H1 (cell line): Measurements from ENCODE around the gene ALPI. TPM values are rescaled to one million over a fixed set of nuclear protein-coding genes. Genes with fewer than 3 reads are reported as not detected.
A peak's percentile ranks its signal among the peaks of the same experiment; 100 is the strongest.

Experiments used
- CTCF ChIA-PET: fragments of 300-600 bp; sonication (Branson Sonifier 250); formaldehyde crosslinking; loops from one replicate; lab custom pipeline; 2021; ENCODE audit not compliant: partially characterized antibody; lab: Charles Lee
- POLR2A ChIA-PET: fragments of 300-600 bp; sonication (Branson Sonifier 250); formaldehyde crosslinking; loops from one replicate; lab custom pipeline; 2021; ENCODE audit warnings: inconsistent platforms; ENCODE audit not compliant: partially characterized antibody; lab: Charles Lee
- DNase-seq, 2 experiments: peaks; one replicate each; pipeline versions ENCODE4 v3.0.0 to v3.0.0-alpha.2; 2010 to 2022; ENCODE audit warnings: low spot score in 2 of 2, low read depth in 1 of 2, mixed read lengths in 1 of 2
- FAIRE-seq: peaks from 2 replicates; lab custom pipeline; 2011; peaks lifted over from hg19 to GRCh38; lab: Jason Lieb, UNC
- H2AFZ ChIP-seq: 2 replicates; pipeline ENCODE4 v1.8.1; 2012; ENCODE audit warnings: low read length, inconsistent platforms
- H2AK5ac ChIP-seq: 2 replicates; pipeline ENCODE4 v1.6.1; 2013; ENCODE audit warnings: low read depth, low read length
- H2BK120ac ChIP-seq: replicated peaks from 2 replicates; pipeline ENCODE3; 2013; ENCODE audit warnings: low read depth, low read length, inconsistent platforms
- H2BK12ac ChIP-seq: 2 replicates; pipeline ENCODE4 v1.6.1; 2013; ENCODE audit warnings: low read depth, low read length
- H2BK15ac ChIP-seq: 2 replicates; pipeline ENCODE4 v1.6.1; 2013; ENCODE audit warnings: low read length
- H2BK20ac ChIP-seq: 2 replicates; pipeline ENCODE4 v1.6.1; 2013; ENCODE audit warnings: low read length
- H2BK5ac ChIP-seq: 2 replicates; pipeline ENCODE4 v1.6.1; 2013; ENCODE audit warnings: low read depth, low read length
- H3K14ac ChIP-seq: 2 replicates; pipeline ENCODE4 v1.6.1; 2013; ENCODE audit warnings: inconsistent platforms; ENCODE audit not compliant: insufficient read length
- H3K18ac ChIP-seq: 2 replicates; pipeline ENCODE4 v1.6.1; 2013; ENCODE audit warnings: low read length; ENCODE audit errors: extremely low read depth
- H3K23ac ChIP-seq: 2 replicates; pipeline ENCODE4 v1.6.1; 2013; ENCODE audit warnings: inconsistent platforms; ENCODE audit not compliant: insufficient read length
- H3K23me2 ChIP-seq: 2 replicates; pipeline ENCODE4 v1.6.1; 2013; ENCODE audit warnings: low read depth, low read length
- H3K27ac ChIP-seq: 2 replicates; pipeline ENCODE4 v1.6.1; 2011; ENCODE audit warnings: low read depth, low read length, inconsistent platforms
- H3K27me3 ChIP-seq, 4 experiments: replicated peaks in 1 of 4; 1 replicate in 1 of 4; 2 replicates in 3 of 4; pipeline versions ENCODE4 v1.6.1 to v1.8.1; 2011 to 2013; ENCODE audit warnings: low read length in 3 of 4, mild to moderate bottlenecking in 3 of 4, inconsistent platforms in 2 of 4, mixed read lengths in 2 of 4, moderate library complexity in 1 of 4; ENCODE audit not compliant: control insufficient read depth in 3 of 4, insufficient read depth in 3 of 4; ENCODE audit errors: extremely low read depth in 1 of 4
- H3K36me3 ChIP-seq, 4 experiments: 2 replicates each; pipeline versions ENCODE4 v1.6.1 to v1.8.1; 2011 to 2013; ENCODE audit warnings: mild to moderate bottlenecking in 4 of 4, low read length in 3 of 4, moderate library complexity in 2 of 4, control low read depth in 1 of 4, inconsistent platforms in 1 of 4; ENCODE audit not compliant: insufficient read depth in 4 of 4, control insufficient read depth in 2 of 4
- H3K4ac ChIP-seq: replicated peaks from 2 replicates; pipeline ENCODE3; 2013; ENCODE audit warnings: low read length, low read depth, mixed read lengths, inconsistent platforms; ENCODE audit not compliant: insufficient read length
- H3K4me1 ChIP-seq, 4 experiments: replicated peaks in 1 of 4; 1 replicate in 1 of 4; 2 replicates in 3 of 4; pipeline versions ENCODE4 v1.6.1 to v1.8.1; 2011 to 2013; ENCODE audit warnings: low read length in 3 of 4, inconsistent platforms in 2 of 4, mixed read lengths in 1 of 4; ENCODE audit not compliant: insufficient read depth in 4 of 4, control insufficient read depth in 3 of 4
- H3K4me2 ChIP-seq, 2 experiments: 2 replicates each; pipeline versions ENCODE4 v1.6.1 to v1.8.1; 2011 to 2013; ENCODE audit warnings: low read depth in 2 of 2, low read length in 2 of 2, control low read depth in 1 of 2, inconsistent platforms in 1 of 2, mild to moderate bottlenecking in 1 of 2; ENCODE audit not compliant: insufficient read depth in 1 of 2
- H3K4me3 ChIP-seq, 4 experiments: fragments of 200-600, 300-600 bp in 1 of 4; sonication (generic), shearing (Covaris generic), sonication (Bioruptor Twin) in 1 of 4; 2 replicates each; pipeline versions ENCODE4 v1.5.1 to v1.8.1; 2011 to 2016; ENCODE audit warnings: low read length in 4 of 4, low read depth in 3 of 4, control low read depth in 2 of 4, inconsistent platforms in 2 of 4, mild to moderate bottlenecking in 2 of 4, mixed read lengths in 1 of 4, moderate library complexity in 1 of 4; ENCODE audit not compliant: insufficient read depth in 2 of 4; ENCODE audit errors: extremely low read depth in 1 of 4
- H3K56ac ChIP-seq: replicated peaks from 2 replicates; pipeline ENCODE3; 2013; ENCODE audit warnings: low read depth, mild to moderate bottlenecking, mixed read lengths, low read length, inconsistent platforms; ENCODE audit not compliant: insufficient read length
- H3K79me1 ChIP-seq: 2 replicates; pipeline ENCODE4 v1.6.1; 2013; ENCODE audit warnings: low read depth, low read length, control low read depth
- H3K79me2 ChIP-seq, 2 experiments: 2 replicates each; pipeline versions ENCODE4 v1.6.1 to v1.8.1; 2012 to 2013; ENCODE audit warnings: low read length in 2 of 2, mild to moderate bottlenecking in 2 of 2, inconsistent platforms in 1 of 2; ENCODE audit not compliant: insufficient read depth in 2 of 2, control insufficient read depth in 1 of 2
- H3K9ac ChIP-seq, 4 experiments: replicated peaks in 1 of 4; 1 replicate in 1 of 4; 2 replicates in 3 of 4; pipeline versions ENCODE4 v1.6.1 to v1.8.1; 2011 to 2013; ENCODE audit warnings: low read depth in 3 of 4, low read length in 3 of 4, control low read depth in 2 of 4, mild to moderate bottlenecking in 2 of 4, moderate library complexity in 2 of 4, inconsistent platforms in 1 of 4; ENCODE audit errors: extremely low read depth in 1 of 4
- H3K9me3 ChIP-seq, 2 experiments: 2 replicates each; pipeline versions ENCODE4 v1.6.1 to v1.8.1; 2012 to 2013; ENCODE audit warnings: mild to moderate bottlenecking in 2 of 2, moderate library complexity in 2 of 2, control low read depth in 1 of 2, inconsistent platforms in 1 of 2, low read depth in 1 of 2, low read length in 1 of 2, mixed read lengths in 1 of 2; ENCODE audit not compliant: insufficient read depth in 2 of 2
- H4K20me1 ChIP-seq, 2 experiments: replicated peaks in 1 of 2; 2 replicates each; pipeline versions ENCODE3 to v1.8.1; 2011 to 2013; ENCODE audit warnings: inconsistent platforms in 2 of 2, low read length in 2 of 2, mild to moderate bottlenecking in 1 of 2; ENCODE audit not compliant: insufficient read depth in 2 of 2, control insufficient read depth in 1 of 2
- H4K5ac ChIP-seq: 2 replicates; pipeline ENCODE4 v1.6.1; 2013; ENCODE audit warnings: low read length, low read depth, mixed read lengths, inconsistent platforms; ENCODE audit not compliant: insufficient read length
- H4K8ac ChIP-seq: 2 replicates; pipeline ENCODE4 v1.8.0; 2013; ENCODE audit warnings: mild to moderate bottlenecking, moderate library complexity, low read length, inconsistent platforms; ENCODE audit not compliant: insufficient read depth; ENCODE audit errors: extremely low read depth
- H4K91ac ChIP-seq: replicated peaks from 2 replicates; pipeline ENCODE3; 2013; ENCODE audit warnings: low read length, mixed read lengths, inconsistent platforms; ENCODE audit not compliant: insufficient read length
- ASH2L ChIP-seq: fragments of 200-600, 300-600 bp; sonication (generic); IDR thresholded peaks from one replicate; pipeline ENCODE4 v1.7.1; 2017; ENCODE audit warnings: low read length
- BRCA1 ChIP-seq: IDR thresholded peaks from 2 replicates; pipeline ENCODE4 v1.6.1; 2012; ENCODE audit warnings: low read depth, low read length, improper control_type of control experiment
- FOSL1 ChIP-seq: IDR thresholded peaks from 2 replicates; pipeline ENCODE4 v1.6.1; 2011; ENCODE audit warnings: mild to moderate bottlenecking, low read depth, low read length, moderate library complexity; ENCODE audit not compliant: insufficient read depth
- HDAC6 ChIP-seq: IDR thresholded peaks from one replicate; pipeline ENCODE4 v1.7.1; 2012; ENCODE audit warnings: low read depth, mild to moderate bottlenecking, inconsistent platforms, low read length, moderate library complexity
- JUN ChIP-seq: IDR thresholded peaks from 2 replicates; pipeline ENCODE4 v1.6.1; 2011; ENCODE audit warnings: low read depth, mild to moderate bottlenecking, improper control_type of control experiment, low read length
- KDM1A ChIP-seq: fragments of 200-600, 300-600 bp; sonication (generic); IDR thresholded peaks from 2 replicates; pipeline ENCODE4 v1.7.1; 2016; ENCODE audit warnings: mild to moderate bottlenecking, low read length, borderline replicate concordance
- KDM5A ChIP-seq: fragments of 200-600 bp; IDR thresholded peaks from 2 replicates; pipeline ENCODE4 v1.7.1; 2012; ENCODE audit warnings: mild to moderate bottlenecking, low read length, inconsistent platforms, mixed read lengths
- NRF1 ChIP-seq: IDR thresholded peaks from 2 replicates; pipeline ENCODE4 v1.6.1; 2011; ENCODE audit warnings: mild to moderate bottlenecking, low read depth, low read length, improper control_type of control experiment
- RBBP5 ChIP-seq: IDR thresholded peaks from 2 replicates; pipeline ENCODE4 v1.7.1; 2012; ENCODE audit warnings: low read depth, mild to moderate bottlenecking, inconsistent platforms, low read length, moderate library complexity, borderline replicate concordance
- RNF2 ChIP-seq: fragments of 200-900, 300-1000 bp; sonication (generic); IDR thresholded peaks from 2 replicates; pipeline ENCODE4 v1.7.1; 2016; ENCODE audit warnings: borderline replicate concordance, low read depth, mild to moderate bottlenecking, antibody characterized with exemption, low read length; ENCODE audit not compliant: poor library complexity, severe bottlenecking; ENCODE audit errors: missing control alignments
- SIN3A ChIP-seq, 2 experiments: IDR thresholded peaks in 1 of 2; conservative IDR thresholded peaks in 1 of 2; 2 replicates each; pipeline ENCODE4 v1.6.1; 2011 to 2012; ENCODE audit warnings: low read length in 2 of 2, improper control_type of control experiment in 1 of 2, low read depth in 1 of 2, mild to moderate bottlenecking in 1 of 2
- SP1 ChIP-seq: IDR thresholded peaks from 2 replicates; pipeline ENCODE4 v1.6.1; 2011; ENCODE audit warnings: low read depth, low read length
- TCF12 ChIP-seq: IDR thresholded peaks from 2 replicates; pipeline ENCODE4 v1.6.1; 2011; ENCODE audit warnings: low read depth, mild to moderate bottlenecking, low read length
- whole genome bisulfite sequencing, 2 experiments: shearing (Covaris generic) in 1 of 2; methylation state at CpG; one replicate each; pipeline versions ENCODE4 v1.1.6 to v1.1.7; 2013 to 2015; ENCODE audit warnings: low lambda C conversion rate in 2 of 2, mixed read lengths in 2 of 2, inconsistent platforms in 1 of 2, low coverage in 1 of 2, missing lambda C conversion rate in 1 of 2; ENCODE audit not compliant: insufficient replicate concordance in 2 of 2, insufficient coverage in 1 of 2, insufficient read length in 1 of 2; ENCODE audit errors: extremely low coverage in 1 of 2, missing lambda C conversion rate in 1 of 2; 5-methylcytosine and 5-hydroxymethylcytosine counted together
- polyA plus RNA-seq, 7 experiments: library from polyadenylated mRNA; depleted of rRNA in 3 of 7; stranded (reverse) in 5 of 7; unstranded in 2 of 7; fragments of >200 nt in 5 of 7; fragments of 200-250 nt in 2 of 7; gene quantifications; 1 replicate in 5 of 7; 2 replicates in 1 of 7; 4 replicates in 1 of 7; pipeline versions ENCODE4 v1.2.1 to v1.2.3, GENCODE V29; 2011 to 2013; ENCODE audit warnings: missing spikeins in 2 of 7, mixed read lengths in 2 of 7
- total RNA-seq: library from RNA; stranded (reverse); fragmentation: NEBNext Ultra II Directional; extraction: Animal tissue kit (Norgen Biotek cat#: 25700); gene quantifications from 2 replicates; pipeline ENCODE4 v1.2.1, GENCODE V29; 2021

The ALPI gene
- total and polyA plus RNA-seq, 2 of the 8 experiments (the other 6 are each of a cell fraction or from before 2014, with no cell fraction given) = not detected

DNA sequence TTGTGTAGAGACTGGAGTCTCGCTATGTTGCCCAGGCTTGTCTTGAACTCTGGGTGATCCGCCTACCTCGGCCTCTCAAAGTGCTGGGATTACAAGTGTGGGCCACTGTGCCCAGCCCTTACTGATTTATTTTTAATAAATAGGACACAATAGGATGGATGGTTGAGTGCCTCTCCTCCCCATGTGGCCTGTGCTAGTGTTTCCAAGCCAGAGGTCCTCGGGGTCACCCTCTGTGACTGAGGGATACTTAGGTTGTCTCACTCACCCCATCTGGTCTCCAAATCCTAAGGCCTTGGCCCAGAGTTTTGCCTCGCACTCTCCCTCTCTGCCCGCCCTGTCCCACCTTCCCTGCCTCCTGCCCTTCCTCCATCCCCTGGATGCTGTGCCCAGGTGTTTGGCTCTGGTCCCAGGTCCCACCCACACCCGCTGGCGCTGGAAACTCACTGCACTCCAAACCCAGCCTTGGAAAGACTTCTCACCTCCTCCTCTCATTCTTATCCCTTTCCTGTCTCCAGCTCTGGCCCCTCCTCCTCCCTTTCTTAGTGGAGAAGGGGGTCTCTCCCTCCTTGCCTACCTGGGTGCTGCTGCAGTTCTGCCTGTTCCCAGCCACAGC is 36.4 kb downstream of the ALPI start:
- Histone ChIP-seq H4K8ac (no peak overlapping the region), H3K9ac (no peak overlapping the region), H3K79me2 (no peaks in the 10 kb centered on the region), H2BK120ac (no peak overlapping the region), H3K23me2 (peaks cover 5% of the 10 kb centered on the region; the same call in 1 of the 2 replicates), H2AFZ (no peak overlapping the region), H3K79me1 (no peaks in the 10 kb centered on the region), H2BK20ac (no peak overlapping the region), H3K27ac (no peak overlapping the region), H4K91ac (no peak overlapping the region), H3K9me3 (no peaks in the 10 kb centered on the region), H3K23ac (no peak overlapping the region), H3K14ac (no peak overlapping the region), H4K5ac (no peak overlapping the region), H2BK15ac (no peak overlapping the region), H3K4me1 (peaks cover 0 to 30% (median 19%) of the 10 kb centered on the region in 4 experiments; a peak in 6 of 7 replicates), H3K4ac (no peak overlapping the region), H3K36me3 (no peaks in the 10 kb centered on the region), H3K18ac (no peak overlapping the region), H2AK5ac (no peak overlapping the region), H3K56ac (no peak overlapping the region), H3K4me2 (no peak overlapping the region), H3K27me3 (peaks cover 2 to 21% (median 14%) of the 10 kb centered on the region in 4 experiments; a peak in 6 of 7 replicates), H4K20me1 (peaks cover 0 to 1% of the 10 kb centered on the region in 2 experiments), H2BK12ac (no peak overlapping the region), H3K4me3 (no peak overlapping the region), H2BK5ac (peak overlapping the region; percentile 60; the same call in 1 of the 2 replicates)
- DNase-seq = no peak
- 81% methylated on average over 7 of the region's 8 CpGs; no CpG with 5 or more reads in 1 of the 2 experiments for WGBS, 2 experiments
- CTCF ChIA-PET = interaction anchor here (0.7 to 2.3 kb wide), 7 partner anchors 9 to 478 kb away, joined by 3 to 10 read pairs (median 3); no protein-coding TSS in a partner anchor
- no peak for FAIRE-seq
- POLR2A ChIA-PET = no interaction called here
- no peak for TF ChIP-seq KDM5A
- no peak for TF ChIP-seq JUN
- no peak for TF ChIP-seq BRCA1
- TF ChIP-seq RBBP5 = no peak
- no peak for TF ChIP-seq HDAC6
- no peak for TF ChIP-seq ASH2L
- no peak for TF ChIP-seq FOSL1
- TF ChIP-seq KDM1A = no peak
- TF ChIP-seq RNF2 = no peak
- TF ChIP-seq SIN3A (conservative IDR thresholded peaks at IDR 0.05 in 1 of 2, IDR thresholded peaks at IDR 0.05 in 1 of 2; ENCODE audit: low read depth in 1 of 2, low read length in 2 of 2) = no peak
- TF ChIP-seq SP1 = no peak
- no peak for TF ChIP-seq NRF1
- no peak for TF ChIP-seq TCF12
